ENCODE results near the gene NDC1. TPM values are rescaled to one million over a fixed set of nuclear protein-coding genes. Genes with fewer than 3 reads are reported as not detected.
"Not testable (repeated sequence)": the region's sequence is repeated elsewhere in the genome, so short reads cannot be mapped to it uniquely, and the experiment has no call there.

NDC1 gene
- total RNA-seq, 1 donor from 2014 or later = 8.6 TPM

GRCh38 chr1:53825306-53825705 lies 12.8 kb downstream of the NDC1 start:
- DNase-seq (ENCODE audit: low spot score) = no peak
- Mint-ChIP-seq H3K4me3 (ENCODE audit: unreplicated experiment) (no peak overlapping the region), H3K4me1 (ENCODE audit: low read depth) (no peaks in the 10 kb centered on the region), H3K36me3 (ENCODE audit: low read depth) (peaks cover 4% of the 10 kb centered on the region), H3K27ac (ENCODE audit: unreplicated experiment) (no peak overlapping the region), H3K9me3 (ENCODE audit: low read depth) (no peaks in the 10 kb centered on the region), H3K27me3 (ENCODE audit: low read depth) (no peaks in the 10 kb centered on the region)
- no peak for TF ChIP-seq CTCF (IDR thresholded peaks at IDR 0.05)

GRCh38 chr1:53822931-53823330 lies 15.2 kb downstream of the NDC1 start:
- Mint-ChIP-seq H3K36me3 (ENCODE audit: low read depth) (peaks cover 2% of the 10 kb centered on the region), H3K4me1 (ENCODE audit: low read depth) (no peaks in the 10 kb centered on the region), H3K27ac (ENCODE audit: unreplicated experiment) (no peak overlapping the region), H3K27me3 (ENCODE audit: low read depth) (no peaks in the 10 kb centered on the region), H3K9me3 (ENCODE audit: low read depth) (no peaks in the 10 kb centered on the region), H3K4me3 (ENCODE audit: unreplicated experiment) (no peak overlapping the region)
- no peak for TF ChIP-seq CTCF (IDR thresholded peaks at IDR 0.05)
- DNase-seq (ENCODE audit: low spot score) = no peak

- no peaks in the 10 kb centered on the region for H3K4me1 Mint-ChIP-seq (ENCODE audit: low read depth)
- peaks cover under 1% of the 10 kb centered on the region for H3K9me3 Mint-ChIP-seq (ENCODE audit: low read depth)
- peak; percentile 16 for TF ChIP-seq CTCF (IDR thresholded peaks at IDR 0.05)
- no peak for DNase-seq (ENCODE audit: low spot score)
- H3K27ac Mint-ChIP-seq (ENCODE audit: unreplicated experiment) = no peak overlapping the region
- no peaks in the 10 kb centered on the region for H3K27me3 Mint-ChIP-seq (ENCODE audit: low read depth)
- peaks cover 3% of the 10 kb centered on the region for H3K36me3 Mint-ChIP-seq (ENCODE audit: low read depth)
- H3K4me3 Mint-ChIP-seq (ENCODE audit: unreplicated experiment) = no peak overlapping the region
Observed at GRCh38 chr1:53821380-53821779, 16.7 kb downstream of the NDC1 start.

GRCh38 chr1:53819387-53819786 lies 18.7 kb downstream of the NDC1 start:
- DNase-seq (ENCODE audit: low spot score) = no peak
- Mint-ChIP-seq H3K9me3 (ENCODE audit: low read depth) (peaks cover 9% of the 10 kb centered on the region), H3K4me1 (ENCODE audit: low read depth) (no peaks in the 10 kb centered on the region), H3K27ac (ENCODE audit: unreplicated experiment) (no peak overlapping the region), H3K27me3 (ENCODE audit: low read depth) (no peaks in the 10 kb centered on the region), H3K4me3 (ENCODE audit: unreplicated experiment) (no peak overlapping the region), H3K36me3 (ENCODE audit: low read depth) (peaks cover 7% of the 10 kb centered on the region)
- TF ChIP-seq CTCF (IDR thresholded peaks at IDR 0.05) = no peak

GRCh38 chr1:53816584-53816983 lies 21.5 kb downstream of the NDC1 start:
- not testable (repeated sequence) for H3K27ac Mint-ChIP-seq (ENCODE audit: unreplicated experiment); H3K4me3 Mint-ChIP-seq (ENCODE audit: unreplicated experiment); H3K4me1 Mint-ChIP-seq (ENCODE audit: low read depth); DNase-seq (ENCODE audit: low spot score); H3K27me3 Mint-ChIP-seq (ENCODE audit: low read depth); H3K9me3 Mint-ChIP-seq (ENCODE audit: low read depth)
- H3K36me3 Mint-ChIP-seq (ENCODE audit: low read depth) = peaks cover 14% of the 10 kb centered on the region

GRCh38 chr1:53815484-53815883 lies 22.6 kb downstream of the NDC1 start:
- DNase-seq (ENCODE audit: low spot score); H3K4me3 Mint-ChIP-seq (ENCODE audit: unreplicated experiment); H3K9me3 Mint-ChIP-seq (ENCODE audit: low read depth); H3K27ac Mint-ChIP-seq (ENCODE audit: unreplicated experiment); H3K4me1 Mint-ChIP-seq (ENCODE audit: low read depth); H3K27me3 Mint-ChIP-seq (ENCODE audit: low read depth): not testable (repeated sequence)
- peaks cover 15% of the 10 kb centered on the region for H3K36me3 Mint-ChIP-seq (ENCODE audit: low read depth)
